ENCODE measurements around the gene TSPAN17.

Gene TSPAN17

GRCh38 chr5:176626876-176627236 lies 20.4 kb upstream of the TSPAN17 start:
- TF ChIP-seq, protein P1, sequence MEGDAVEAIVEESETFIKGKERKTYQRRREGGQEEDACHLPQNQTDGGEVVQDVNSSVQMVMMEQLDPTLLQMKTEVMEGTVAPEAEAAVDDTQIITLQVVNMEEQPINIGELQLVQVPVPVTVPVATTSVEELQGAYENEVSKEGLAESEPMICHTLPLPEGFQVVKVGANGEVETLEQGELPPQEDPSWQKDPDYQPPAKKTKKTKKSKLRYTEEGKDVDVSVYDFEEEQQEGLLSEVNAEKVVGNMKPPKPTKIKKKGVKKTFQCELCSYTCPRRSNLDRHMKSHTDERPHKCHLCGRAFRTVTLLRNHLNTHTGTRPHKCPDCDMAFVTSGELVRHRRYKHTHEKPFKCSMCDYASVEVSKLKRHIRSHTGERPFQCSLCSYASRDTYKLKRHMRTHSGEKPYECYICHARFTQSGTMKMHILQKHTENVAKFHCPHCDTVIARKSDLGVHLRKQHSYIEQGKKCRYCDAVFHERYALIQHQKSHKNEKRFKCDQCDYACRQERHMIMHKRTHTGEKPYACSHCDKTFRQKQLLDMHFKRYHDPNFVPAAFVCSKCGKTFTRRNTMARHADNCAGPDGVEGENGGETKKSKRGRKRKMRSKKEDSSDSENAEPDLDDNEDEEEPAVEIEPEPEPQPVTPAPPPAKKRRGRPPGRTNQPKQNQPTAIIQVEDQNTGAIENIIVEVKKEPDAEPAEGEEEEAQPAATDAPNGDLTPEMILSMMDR (IDR thresholded peaks at IDR 0.05; ENCODE audit: low read depth, low read length, missing control alignments): no peak
- H3K4me3 ChIP-seq (ENCODE audit: low read depth, low read length): no peak overlapping the region
- DNase-seq (ENCODE audit: low read depth): no peak
- in situ Hi-C loops (cut with HindIII; ENCODE audit: low sequenced_read_pairs): no loop called here

DNA sequence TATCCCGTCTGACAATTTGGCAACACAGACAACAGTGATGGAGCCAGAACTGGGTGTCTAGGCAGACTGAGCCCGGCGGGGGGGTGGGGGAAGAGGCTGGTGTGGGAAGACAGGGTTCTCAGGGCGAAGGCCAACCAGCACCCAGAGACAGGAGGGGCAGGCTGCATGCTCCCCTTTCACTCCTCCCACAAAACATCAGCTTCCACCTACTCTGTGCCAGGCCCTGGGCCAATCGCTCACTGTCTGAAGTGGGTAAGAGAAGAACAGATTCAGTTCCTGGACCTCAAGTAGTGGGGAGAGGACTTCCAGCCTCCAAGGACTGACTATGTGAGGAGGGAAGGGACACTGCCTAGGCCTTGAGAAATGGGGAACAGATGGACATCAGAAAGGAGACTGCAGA lies 19.7 kb upstream of the TSPAN17 start:
- in situ Hi-C loops (cut with HindIII; ENCODE audit: low sequenced_read_pairs): no loop called here
- no peak for DNase-seq (ENCODE audit: low read depth)
- H3K4me3 ChIP-seq (ENCODE audit: low read depth, low read length): no peak overlapping the region
- TF ChIP-seq, protein P1 (IDR thresholded peaks at IDR 0.05; ENCODE audit: low read depth, low read length, missing control alignments): no peak

DNA sequence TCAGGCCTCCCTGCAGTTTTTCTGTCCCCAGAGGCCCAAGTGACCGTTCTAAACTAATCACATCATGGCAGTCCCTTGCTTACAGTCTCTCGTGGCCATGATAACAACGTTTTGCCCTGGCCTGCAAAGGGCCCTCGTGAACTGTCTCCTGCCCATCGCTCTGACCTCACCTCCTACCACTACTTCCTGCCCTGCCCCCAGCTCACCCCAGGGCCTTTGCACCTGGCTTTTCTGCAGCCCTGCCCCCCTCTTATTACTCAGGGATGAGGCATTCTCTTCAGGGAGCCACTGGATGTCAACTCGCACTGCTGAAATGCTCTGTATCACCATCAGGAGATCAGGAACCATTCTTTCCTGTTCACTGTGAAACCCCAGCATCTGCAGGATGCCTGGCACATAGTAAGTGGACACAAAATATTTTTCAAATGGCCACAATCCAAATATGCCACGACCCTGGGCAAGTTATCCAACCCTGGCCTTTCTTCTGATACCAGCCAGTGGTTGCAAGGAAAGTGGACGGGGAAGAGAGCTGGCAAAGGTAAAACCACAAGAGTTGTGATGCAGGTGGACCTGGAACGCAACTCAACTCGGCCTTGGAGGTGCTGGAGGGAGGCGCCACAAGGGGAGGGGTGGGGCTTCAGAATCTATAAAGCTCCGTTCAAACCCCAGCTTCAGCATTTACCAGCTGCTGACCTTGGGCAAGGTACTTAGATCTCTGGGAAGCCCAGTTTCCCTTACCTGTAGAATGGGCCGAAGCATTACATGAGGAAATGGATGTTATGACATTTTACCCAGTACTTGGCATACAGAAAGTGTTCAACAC lies 18.7 kb upstream of the TSPAN17 start:
- DNase-seq (ENCODE audit: low read depth): no peak
- H3K4me3 ChIP-seq (ENCODE audit: low read depth, low read length): no peak overlapping the region
- TF ChIP-seq, protein P1 (IDR thresholded peaks at IDR 0.05; ENCODE audit: low read depth, low read length, missing control alignments): no peak
- in situ Hi-C loops (cut with HindIII; ENCODE audit: low sequenced_read_pairs): no loop called here

DNA sequence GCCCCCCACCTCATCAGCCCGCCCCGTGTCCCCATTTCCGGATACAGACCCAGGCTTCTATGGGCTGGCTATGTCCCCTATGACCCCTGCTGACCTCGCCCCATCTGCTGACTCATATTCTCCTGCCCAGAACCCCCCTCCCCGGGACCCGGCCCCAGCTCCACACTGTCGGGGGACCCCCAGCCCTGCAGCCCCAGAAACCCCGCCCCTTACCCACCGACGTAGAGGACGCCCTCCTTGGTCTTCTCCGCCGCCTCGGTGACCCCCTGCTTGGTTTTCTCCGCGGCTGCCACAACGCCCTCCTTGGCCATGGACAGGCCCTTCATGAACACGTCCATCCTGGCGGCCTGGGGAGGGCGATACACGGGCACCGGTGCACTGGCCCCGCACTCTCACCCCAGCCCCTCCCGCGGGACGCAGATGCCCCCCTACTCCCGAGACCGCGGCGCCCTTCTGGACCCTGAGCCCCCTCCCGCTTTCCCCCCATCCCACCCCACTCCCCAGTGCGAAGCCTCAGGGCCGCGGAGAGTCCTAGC lies 17.9 kb upstream of the TSPAN17 start:
- no peak for DNase-seq (ENCODE audit: low read depth)
- H3K4me3 ChIP-seq (ENCODE audit: low read depth, low read length): no peak overlapping the region
- in situ Hi-C loops (cut with HindIII; ENCODE audit: low sequenced_read_pairs): no loop called here
- TF ChIP-seq, protein P1 (IDR thresholded peaks at IDR 0.05; ENCODE audit: low read depth, low read length, missing control alignments): no peak

- H3K4me3 ChIP-seq (ENCODE audit: low read depth, low read length): peak within 1 kb of the TSS; percentile 32
- no peak for DNase-seq (ENCODE audit: low read depth)
- TF ChIP-seq, protein P1 (IDR thresholded peaks at IDR 0.05; ENCODE audit: low read depth, low read length, missing control alignments): no peak
Measured at GRCh38 chr5:176629853-176630680, 17.2 kb upstream of the TSPAN17 start, which contains the start of the genes EIF4E1B and SNCB. TSS of gene EIF4E1B (plus strand) at chr5:176630675. CDS start at chr5:176642788, 12,113 bp downstream. TSS of gene SNCB (minus strand) at chr5:176630534. CDS start at chr5:176629654, 880 bp downstream.

GRCh38 chr5:176630681-176631222 lies 16.5 kb upstream of the TSPAN17 start:
- in situ Hi-C loops (cut with HindIII; ENCODE audit: low sequenced_read_pairs): no loop called here
- TF ChIP-seq, protein P1 (IDR thresholded peaks at IDR 0.05; ENCODE audit: low read depth, low read length, missing control alignments): no peak
- peak overlapping the region; percentile 32 for H3K4me3 ChIP-seq (ENCODE audit: low read depth, low read length)
- no peak for DNase-seq (ENCODE audit: low read depth)

More at GRCh38 chr5:176629853-176630680, 17.2 kb upstream of the TSPAN17 start, which contains the start of the genes EIF4E1B and SNCB:
- in situ Hi-C loops (cut with HindIII; ENCODE audit: low sequenced_read_pairs): no loop called here

Data from astrocyte of the cerebellum (primary cell).